GM21447 (cell line): Measurements from ENCODE around the gene POF1B.

Source experiments
- ATAC-seq: cut with Tn5 transposase; IDR thresholded peaks from one replicate; pipeline ENCODE4 v1.9.1; 2021; ENCODE audit not compliant: unreplicated experiment

The POF1B gene

DNA sequence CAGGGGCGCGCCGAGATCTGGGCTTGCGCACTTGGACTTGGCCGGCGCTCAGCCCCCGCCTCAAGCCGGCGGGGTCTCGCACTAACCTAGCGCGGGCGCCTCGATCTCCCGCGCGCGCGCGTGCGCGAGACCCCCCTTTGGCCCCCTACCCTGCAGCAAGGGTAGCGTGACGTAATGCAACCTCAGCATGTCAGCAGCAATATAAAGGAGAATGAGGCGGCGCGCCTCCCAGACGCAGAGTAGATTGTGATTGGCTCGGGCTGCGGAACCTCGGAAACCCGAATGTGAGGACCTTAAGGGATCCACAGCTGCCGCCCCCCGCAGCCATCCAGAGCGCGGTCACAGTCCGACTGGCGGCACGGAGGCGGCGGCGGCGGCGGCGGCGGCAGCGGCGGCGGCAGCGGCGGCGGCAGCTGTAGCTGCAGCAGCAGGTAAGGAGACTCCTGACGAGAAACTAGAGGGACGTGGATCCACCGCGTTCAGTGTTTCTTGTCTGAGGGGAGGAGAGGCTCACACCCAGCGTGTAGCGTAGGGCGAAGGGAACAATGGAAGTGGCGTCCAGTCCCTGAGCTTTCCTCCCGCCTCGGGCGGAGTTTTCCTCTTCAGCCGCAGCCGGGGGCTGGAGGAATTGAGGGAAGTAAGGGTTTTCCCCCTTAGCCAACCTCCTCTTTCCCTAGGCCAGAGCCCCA is 135.6 kb downstream of the POF1B start, which contains the start of the genes SATL1 and ZNF711:
SATL1 (minus strand) TSS at position 19 of the 689 bp plus-strand sequence. CDS start 134,811 bp downstream, outside the sequence.
ZNF711 (plus strand) TSS at position 231 of the 689 bp plus-strand sequence. CDS start 3,582 bp downstream, outside the sequence.
- peak; percentile 60 for ATAC-seq

DNA sequence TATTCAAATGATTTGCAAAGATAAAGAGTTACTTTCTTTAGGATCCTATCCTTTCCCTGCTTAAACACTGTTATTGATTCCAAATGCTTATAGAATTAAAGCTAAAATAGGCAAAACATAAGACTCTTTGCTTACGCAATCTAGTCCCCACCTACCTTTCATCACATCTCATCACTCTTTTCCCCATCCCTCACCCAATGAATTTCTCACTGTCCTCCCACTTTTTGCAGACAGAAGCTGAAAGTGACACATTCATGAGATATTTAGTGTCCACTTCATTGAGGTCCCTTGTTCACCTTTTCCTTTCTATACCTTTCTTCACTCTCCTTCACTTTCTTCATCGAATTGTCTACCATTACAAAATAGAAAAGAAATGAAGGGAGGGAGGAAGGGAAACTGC is 136.3 kb downstream of the POF1B start:
- no peak for ATAC-seq
